Upper lobe of right lung (tissue), 1 donor: Measurements from ENCODE around the gene NAALADL2. TPM values are rescaled to one million over a fixed set of nuclear protein-coding genes. Genes with fewer than 3 reads are reported as not detected.
"Not testable (repeated sequence)": the region's sequence is repeated elsewhere in the genome, so short reads cannot be mapped to it uniquely, and the experiment has no call there.

Experiments
- ATAC-seq: fragments of 200-7000 bp; cut with Tn5 transposase; one replicate; pipeline ENCODE4 v1.9.1; 2020; ENCODE audit warnings: mild to moderate bottlenecking, moderate library complexity
- DNase-seq: peaks from one replicate; pipeline ENCODE4 v3.0.0-alpha.2; 2020
- H3K27ac ChIP-seq: fragments of 200-600 bp; one replicate; pipeline ENCODE4 v1.8.0; 2022
- H3K27me3 ChIP-seq: fragments of 200-600 bp; one replicate; pipeline ENCODE4 v1.8.0; 2022; ENCODE audit warnings: mild to moderate bottlenecking
- H3K36me3 ChIP-seq: fragments of 200-600 bp; one replicate; pipeline ENCODE4 v1.8.0; 2022
- H3K4me1 ChIP-seq: fragments of 200-600 bp; one replicate; pipeline ENCODE4 v1.8.0; 2022
- H3K4me3 ChIP-seq: fragments of 200-600 bp; one replicate; pipeline ENCODE4 v1.8.0; 2022; ENCODE audit warnings: mild to moderate bottlenecking
- H3K9me3 ChIP-seq: fragments of 200-600 bp; one replicate; pipeline ENCODE4 v1.8.0; 2022
- intact Hi-C: fragments of 100-400 bp; cut with DNase I; formaldehyde crosslinking; loops from one replicate; pipeline ENCODE4 v1.11.0; 2022
- total RNA-seq: library from RNA; stranded (reverse); fragmentation: NEBNext Ultra II Directional; extraction: Animal tissue kit (Norgen Biotek cat#: 25700); gene quantifications from one replicate; pipeline ENCODE4 v1.2.1, GENCODE V29; 2021
- TF ChIP-seq, protein P1 (sequence below): fragments of 200-600 bp; IDR thresholded peaks from one replicate; pipeline ENCODE4 v1.8.0; 2022; ENCODE audit warnings: antibody characterized with exemption
- donor health status: DM: no; HTN: yes; CAD: no; lungs with severe emphysema.

The NAALADL2 gene
- total RNA-seq, 1 donor from 2014 or later, result 8.5 TPM

DNA sequence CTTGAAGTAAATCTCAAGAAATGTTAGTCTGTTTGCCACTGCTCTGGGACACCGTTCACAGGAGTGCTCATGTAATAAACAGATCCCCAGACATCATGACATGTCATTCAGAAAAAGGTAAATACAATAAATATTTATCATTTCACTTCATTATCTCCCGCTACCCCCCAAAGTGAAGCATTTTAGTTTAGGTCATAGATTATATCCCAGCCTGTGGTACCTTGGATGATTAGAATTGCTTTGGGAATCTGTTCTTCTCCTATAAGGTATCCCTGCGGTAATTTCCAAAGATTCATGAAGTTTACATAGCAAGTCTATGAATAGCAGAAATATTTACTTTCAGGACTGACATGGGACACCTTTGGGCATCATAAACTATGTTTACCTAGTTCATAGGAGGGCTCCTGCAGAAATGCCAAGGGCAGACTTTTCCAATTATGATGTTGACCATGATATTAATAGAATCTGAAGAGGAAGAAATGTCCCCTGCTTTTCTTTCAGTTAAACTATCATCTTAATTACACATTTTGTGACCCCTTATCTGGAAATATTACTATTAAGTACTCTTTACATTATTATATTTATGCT lies 268.0 kb downstream of the NAALADL2 start:
- Histone ChIP-seq H3K4me3 (no peak overlapping the region), H3K27me3 (no peaks in the 10 kb centered on the region), H3K9me3 (no peaks in the 10 kb centered on the region), H3K27ac (no peak overlapping the region), H3K36me3 (no peaks in the 10 kb centered on the region), H3K4me1 (no peaks in the 10 kb centered on the region)
- DNase-seq (no peak), ATAC-seq (no peak)
- intact Hi-C loops, result no loop called here
- TF ChIP-seq, protein P1, sequence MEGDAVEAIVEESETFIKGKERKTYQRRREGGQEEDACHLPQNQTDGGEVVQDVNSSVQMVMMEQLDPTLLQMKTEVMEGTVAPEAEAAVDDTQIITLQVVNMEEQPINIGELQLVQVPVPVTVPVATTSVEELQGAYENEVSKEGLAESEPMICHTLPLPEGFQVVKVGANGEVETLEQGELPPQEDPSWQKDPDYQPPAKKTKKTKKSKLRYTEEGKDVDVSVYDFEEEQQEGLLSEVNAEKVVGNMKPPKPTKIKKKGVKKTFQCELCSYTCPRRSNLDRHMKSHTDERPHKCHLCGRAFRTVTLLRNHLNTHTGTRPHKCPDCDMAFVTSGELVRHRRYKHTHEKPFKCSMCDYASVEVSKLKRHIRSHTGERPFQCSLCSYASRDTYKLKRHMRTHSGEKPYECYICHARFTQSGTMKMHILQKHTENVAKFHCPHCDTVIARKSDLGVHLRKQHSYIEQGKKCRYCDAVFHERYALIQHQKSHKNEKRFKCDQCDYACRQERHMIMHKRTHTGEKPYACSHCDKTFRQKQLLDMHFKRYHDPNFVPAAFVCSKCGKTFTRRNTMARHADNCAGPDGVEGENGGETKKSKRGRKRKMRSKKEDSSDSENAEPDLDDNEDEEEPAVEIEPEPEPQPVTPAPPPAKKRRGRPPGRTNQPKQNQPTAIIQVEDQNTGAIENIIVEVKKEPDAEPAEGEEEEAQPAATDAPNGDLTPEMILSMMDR, result no peak

DNA sequence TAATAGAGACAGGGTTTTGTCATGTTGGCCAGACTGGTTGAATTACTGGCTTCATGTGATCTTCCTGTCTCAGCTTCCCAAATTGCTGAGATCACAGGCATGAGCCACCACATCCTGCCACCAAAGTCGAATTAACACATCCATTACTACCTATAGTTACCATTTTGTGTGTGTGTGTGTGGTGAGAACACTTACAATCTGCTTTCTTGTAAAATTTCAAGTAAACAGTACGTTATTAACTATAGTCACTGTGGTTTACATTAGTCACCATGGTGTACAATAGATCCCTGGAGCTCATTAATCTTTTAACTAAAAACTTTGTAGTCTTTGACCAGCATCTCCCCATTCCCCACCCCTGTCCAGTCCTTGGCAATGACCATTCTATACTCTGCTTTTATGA lies 270.0 kb downstream of the NAALADL2 start:
- Histone ChIP-seq H3K27ac (no peak overlapping the region), H3K4me1 (no peaks in the 10 kb centered on the region), H3K4me3 (no peak overlapping the region), H3K27me3 (no peaks in the 10 kb centered on the region), H3K9me3 (no peaks in the 10 kb centered on the region), H3K36me3 (no peaks in the 10 kb centered on the region)
- DNase-seq, result no peak
- no peak for ATAC-seq
- intact Hi-C loops, result no loop called here
- TF ChIP-seq, protein P1, result no peak

DNA sequence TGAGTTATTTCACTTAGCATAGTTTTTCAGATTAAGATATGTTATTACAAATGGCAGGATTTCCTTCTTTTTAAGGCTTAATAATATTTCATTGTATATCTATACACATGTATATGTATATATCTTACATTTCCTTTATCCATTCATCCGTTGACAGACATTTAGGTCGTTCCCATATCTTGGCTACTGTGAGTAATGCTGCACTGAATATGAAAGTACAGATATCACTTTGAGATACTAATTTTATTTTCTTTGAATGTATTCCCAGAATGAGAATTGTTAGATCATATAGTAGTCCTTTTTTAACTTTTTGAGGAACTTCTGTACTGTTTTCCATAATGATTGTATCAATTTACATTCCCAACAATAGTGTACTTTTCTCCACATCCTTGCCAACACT lies 270.4 kb downstream of the NAALADL2 start:
- no peaks in the 10 kb centered on the region for H3K4me1 ChIP-seq
- no peaks in the 10 kb centered on the region for H3K27me3 ChIP-seq
- intact Hi-C loops, result no loop called here
- ATAC-seq (no peak), DNase-seq (no peak)
- H3K36me3 ChIP-seq, result no peaks in the 10 kb centered on the region
- no peak overlapping the region for H3K4me3 ChIP-seq
- H3K9me3 ChIP-seq, result no peaks in the 10 kb centered on the region
- TF ChIP-seq, protein P1, result no peak
- H3K27ac ChIP-seq, result no peak overlapping the region

DNA sequence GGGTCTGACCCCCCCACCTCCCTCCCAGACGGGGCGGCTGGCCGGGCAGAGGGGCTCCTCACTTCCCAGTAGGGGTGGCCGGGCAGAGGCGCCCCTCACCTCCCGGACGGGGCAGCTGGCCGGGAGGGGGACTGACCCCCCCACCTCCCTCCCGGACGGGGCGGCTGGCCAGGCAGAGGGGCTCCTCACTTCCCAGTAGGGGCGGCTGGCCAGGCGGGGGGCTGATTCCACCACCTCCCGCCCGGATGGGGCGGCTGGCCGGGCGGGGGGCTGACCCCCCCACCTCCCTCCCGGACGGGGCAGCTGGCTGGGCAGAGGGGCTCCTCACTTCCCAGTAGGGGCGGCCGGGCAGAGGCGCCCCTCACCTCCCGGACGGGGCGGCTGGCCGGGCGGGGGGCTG lies 272.7 kb downstream of the NAALADL2 start:
- H3K4me1 ChIP-seq, intact Hi-C loops, H3K4me3 ChIP-seq, H3K36me3 ChIP-seq, H3K27me3 ChIP-seq, ATAC-seq, H3K9me3 ChIP-seq, H3K27ac ChIP-seq, DNase-seq: not testable (repeated sequence)

- intact Hi-C loops, DNase-seq, H3K4me1 ChIP-seq, ATAC-seq, H3K27ac ChIP-seq, H3K4me3 ChIP-seq, H3K27me3 ChIP-seq, H3K36me3 ChIP-seq, H3K9me3 ChIP-seq: not testable (repeated sequence)
These were observed 273.6 kb downstream of the NAALADL2 start for GRCh38 chr3:175132706-175133105.

DNA sequence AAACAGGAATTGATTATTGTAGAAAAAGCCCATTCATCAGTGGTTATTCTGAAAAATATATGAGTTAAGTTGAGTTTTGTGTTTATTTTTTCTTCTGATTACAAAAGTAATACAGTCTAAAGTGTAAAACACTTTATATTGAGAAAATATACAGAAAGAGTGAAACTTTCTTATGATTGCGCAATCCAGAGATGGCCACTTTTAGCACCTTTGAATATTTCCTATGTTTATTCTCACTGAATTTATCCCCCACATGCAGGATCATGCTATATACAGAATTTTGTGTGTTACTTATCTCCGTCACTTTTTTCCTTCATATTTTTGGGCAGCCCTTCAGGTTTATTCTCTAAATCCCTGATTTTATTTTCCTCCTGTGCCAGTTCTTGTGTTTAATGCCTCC lies 285.2 kb downstream of the NAALADL2 start:
- no peak overlapping the region for H3K27ac ChIP-seq
- DNase-seq (no peak), ATAC-seq (no peak)
- H3K4me3 ChIP-seq, result no peak overlapping the region
- no peaks in the 10 kb centered on the region for H3K9me3 ChIP-seq
- no peaks in the 10 kb centered on the region for H3K4me1 ChIP-seq
- TF ChIP-seq, protein P1, result no peak
- H3K36me3 ChIP-seq, result no peaks in the 10 kb centered on the region
- H3K27me3 ChIP-seq, result no peaks in the 10 kb centered on the region
- intact Hi-C loops, result no loop called here

GRCh38 chr3:175146258-175146657 lies 287.1 kb downstream of the NAALADL2 start:
- Histone ChIP-seq H3K36me3 (no peaks in the 10 kb centered on the region), H3K4me3 (no peak overlapping the region), H3K27ac (no peak overlapping the region), H3K4me1 (no peaks in the 10 kb centered on the region), H3K27me3 (no peaks in the 10 kb centered on the region), H3K9me3 (no peaks in the 10 kb centered on the region)
- DNase-seq (no peak), ATAC-seq (no peak)
- TF ChIP-seq, protein P1, result no peak
- intact Hi-C loops, result no loop called here
